OCI-LY1 (cell line): Measurements from ENCODE around the gene IGLL5.
"Not testable (repeated sequence)": the region's sequence is repeated elsewhere in the genome, so short reads cannot be mapped to it uniquely, and the experiment has no call there.

ENCODE experiments used
- H2AFZ ChIP-seq: fragments of 200-600 bp; sonication (generic), shearing (Covaris generic); 2 replicates; pipeline ENCODE4 v1.6.0; 2014; ENCODE audit warnings: antibody characterized with exemption, mild to moderate bottlenecking, low read length
- H3F3A ChIP-seq: fragments of 200-600 bp; sonication (generic), shearing (Covaris generic); 2 replicates; pipeline ENCODE4 v1.6.0; 2014; ENCODE audit warnings: mild to moderate bottlenecking, antibody characterized with exemption, low read length, moderate library complexity; ENCODE audit not compliant: insufficient read depth
- H3K27ac ChIP-seq: fragments of 200-600 bp; sonication (generic); 2 replicates; pipeline ENCODE4 v1.5.1; 2014; ENCODE audit warnings: low read length, mixed run types, mild to moderate bottlenecking, low read depth; ENCODE audit not compliant: poor library complexity, severe bottlenecking
- H3K27me3 ChIP-seq: fragments of 200-600 bp; sonication (generic); 2 replicates; pipeline ENCODE4 v1.6.0; 2014; ENCODE audit warnings: antibody characterized with exemption, mild to moderate bottlenecking, low read length, moderate library complexity; ENCODE audit not compliant: insufficient read depth
- H3K36me3 ChIP-seq: fragments of 200-600 bp; sonication (generic); 2 replicates; pipeline ENCODE4 v1.6.1; 2014; ENCODE audit warnings: mild to moderate bottlenecking, antibody characterized with exemption, low read length, moderate library complexity, mixed read lengths; ENCODE audit not compliant: insufficient read depth
- H3K4me1 ChIP-seq: fragments of 200-600 bp; sonication (generic); 2 replicates; pipeline ENCODE4 v1.5.1; 2014; ENCODE audit warnings: mild to moderate bottlenecking, low read length, moderate library complexity; ENCODE audit not compliant: insufficient read depth, severe bottlenecking
- H3K4me2 ChIP-seq: fragments of 200-600 bp; sonication (generic), shearing (Covaris generic); 2 replicates; pipeline ENCODE4 v1.6.1; 2014; ENCODE audit warnings: low read length
- H3K4me3 ChIP-seq: fragments of 200-600 bp; sonication (generic); 2 replicates; pipeline ENCODE4 v1.5.1; 2014; ENCODE audit warnings: low read length, low read depth, mild to moderate bottlenecking, mixed read lengths; ENCODE audit not compliant: poor library complexity, severe bottlenecking
- H3K79me2 ChIP-seq: fragments of 200-600 bp; shearing (Covaris generic); 2 replicates; pipeline ENCODE4 v1.6.1; 2016; ENCODE audit warnings: mixed run types, low read length, mixed read lengths; ENCODE audit not compliant: insufficient read depth
- H3K9ac ChIP-seq: fragments of 200-600 bp; sonication (generic), shearing (Covaris generic); 2 replicates; pipeline ENCODE4 v1.6.1; 2014; ENCODE audit warnings: mild to moderate bottlenecking, low read length, mixed read lengths
- H3K9me2 ChIP-seq: fragments of 200-600 bp; sonication (generic), shearing (Covaris generic); 2 replicates; pipeline ENCODE4 v1.6.1; 2014; ENCODE audit warnings: low read depth, mild to moderate bottlenecking, low read length, mixed read lengths
- H3K9me3 ChIP-seq: fragments of 200-600 bp; shearing (Covaris generic); 2 replicates; pipeline ENCODE4 v1.6.1; 2014; ENCODE audit warnings: low read length, mixed read lengths
- H4K20me1 ChIP-seq: fragments of 200-600 bp; sonication (generic), shearing (Covaris generic); 2 replicates; pipeline ENCODE4 v1.6.0; 2016; ENCODE audit warnings: mild to moderate bottlenecking, low read length; ENCODE audit not compliant: insufficient read depth
- EZH2 ChIP-seq: fragments of 200-600 bp; sonication (generic), shearing (Covaris generic); IDR thresholded peaks from 2 replicates; pipeline ENCODE4 v1.8.0; 2017; ENCODE audit warnings: borderline replicate concordance, mixed run types, mild to moderate bottlenecking, antibody characterized with exemption, low read length, moderate library complexity, mixed read lengths
- TF ChIP-seq, protein P1 (sequence below): fragments of 200-600 bp; sonication (generic), shearing (Covaris generic); IDR thresholded peaks from 2 replicates; pipeline ENCODE4 v1.5.1; 2017; ENCODE audit warnings: mild to moderate bottlenecking, antibody characterized with exemption, low read length, moderate library complexity, mixed read lengths

IGLL5 gene

DNA sequence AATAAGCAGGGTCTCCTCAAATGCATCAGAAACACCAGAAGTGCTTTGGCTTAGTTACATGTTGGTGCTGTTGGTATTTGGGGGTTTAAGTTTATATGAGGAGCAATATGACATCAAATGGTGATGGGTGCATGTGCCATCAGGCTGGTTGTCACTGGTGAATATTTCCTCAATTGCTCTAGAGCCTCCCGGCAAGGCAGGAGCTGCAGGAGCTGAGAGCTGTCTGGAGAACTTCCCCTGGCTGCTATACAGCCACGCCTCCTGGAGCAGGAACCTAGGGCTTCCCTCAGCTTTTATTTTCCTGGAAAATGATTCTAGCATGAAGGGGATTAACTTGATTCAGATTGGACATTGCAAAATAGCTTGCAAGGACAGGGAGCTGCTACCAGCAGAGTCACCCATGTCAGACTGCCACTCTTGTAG lies 15.8 kb downstream of the IGLL5 start:
- no peaks in the 10 kb centered on the region for H3K9me3 ChIP-seq
- no peak for TF ChIP-seq EZH2
- TF ChIP-seq, protein P1, sequence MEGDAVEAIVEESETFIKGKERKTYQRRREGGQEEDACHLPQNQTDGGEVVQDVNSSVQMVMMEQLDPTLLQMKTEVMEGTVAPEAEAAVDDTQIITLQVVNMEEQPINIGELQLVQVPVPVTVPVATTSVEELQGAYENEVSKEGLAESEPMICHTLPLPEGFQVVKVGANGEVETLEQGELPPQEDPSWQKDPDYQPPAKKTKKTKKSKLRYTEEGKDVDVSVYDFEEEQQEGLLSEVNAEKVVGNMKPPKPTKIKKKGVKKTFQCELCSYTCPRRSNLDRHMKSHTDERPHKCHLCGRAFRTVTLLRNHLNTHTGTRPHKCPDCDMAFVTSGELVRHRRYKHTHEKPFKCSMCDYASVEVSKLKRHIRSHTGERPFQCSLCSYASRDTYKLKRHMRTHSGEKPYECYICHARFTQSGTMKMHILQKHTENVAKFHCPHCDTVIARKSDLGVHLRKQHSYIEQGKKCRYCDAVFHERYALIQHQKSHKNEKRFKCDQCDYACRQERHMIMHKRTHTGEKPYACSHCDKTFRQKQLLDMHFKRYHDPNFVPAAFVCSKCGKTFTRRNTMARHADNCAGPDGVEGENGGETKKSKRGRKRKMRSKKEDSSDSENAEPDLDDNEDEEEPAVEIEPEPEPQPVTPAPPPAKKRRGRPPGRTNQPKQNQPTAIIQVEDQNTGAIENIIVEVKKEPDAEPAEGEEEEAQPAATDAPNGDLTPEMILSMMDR: no peak
- no peaks in the 10 kb centered on the region for H4K20me1 ChIP-seq
- H3K27ac ChIP-seq: peak overlapping the region; percentile 98
- peak overlapping the region; percentile 67 for H3K4me2 ChIP-seq
- 0 out of 2 replicates have a peak, but pooled peaks cover 6% of the 10 kb centered on the region for H3F3A ChIP-seq
- no peaks in the 10 kb centered on the region for H3K9me2 ChIP-seq
- peak overlapping the region; percentile 73 for H3K9ac ChIP-seq
- no peak overlapping the region for H3K4me3 ChIP-seq
- peaks cover 85% of the 10 kb centered on the region for H3K4me1 ChIP-seq
- H2AFZ ChIP-seq: no peak overlapping the region
- H3K79me2 ChIP-seq: no peaks in the 10 kb centered on the region
- H3K27me3 ChIP-seq: no peaks in the 10 kb centered on the region
- peaks cover 17% of the 10 kb centered on the region; the same call in 1 of the 2 replicates for H3K36me3 ChIP-seq

DNA sequence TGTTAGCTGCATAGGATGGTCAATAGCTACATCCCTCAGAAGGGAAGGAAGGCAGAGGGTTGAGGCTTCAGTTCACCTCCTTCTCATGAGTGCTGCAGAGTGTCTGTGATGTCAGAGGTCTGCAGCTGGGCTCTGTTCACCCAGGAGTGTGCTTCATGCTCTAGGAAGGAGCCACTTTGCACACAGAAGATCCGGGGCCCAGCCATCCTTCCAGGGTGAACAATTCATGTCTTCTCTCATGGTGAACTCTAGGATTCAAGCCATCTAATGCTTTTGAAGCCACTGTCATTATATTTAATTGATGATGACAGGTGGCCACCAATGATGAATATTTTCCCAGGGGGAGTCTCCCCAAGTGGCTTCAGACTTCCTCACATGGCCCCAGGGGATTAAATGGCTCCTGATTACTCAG lies 16.2 kb downstream of the IGLL5 start:
- peaks cover 16% of the 10 kb centered on the region; the same call in 1 of the 2 replicates for H3K36me3 ChIP-seq
- H3K4me2 ChIP-seq: peak overlapping the region; percentile 67
- peak overlapping the region; percentile 98 for H3K27ac ChIP-seq
- peaks cover 85% of the 10 kb centered on the region for H3K4me1 ChIP-seq
- H3F3A ChIP-seq, H3K9me2 ChIP-seq, H3K9me3 ChIP-seq, H4K20me1 ChIP-seq, H3K27me3 ChIP-seq, H3K79me2 ChIP-seq, H2AFZ ChIP-seq: not testable (repeated sequence)
- H3K4me3 ChIP-seq: peak overlapping the region; percentile 56
- peak overlapping the region; percentile 73 for H3K9ac ChIP-seq

DNA sequence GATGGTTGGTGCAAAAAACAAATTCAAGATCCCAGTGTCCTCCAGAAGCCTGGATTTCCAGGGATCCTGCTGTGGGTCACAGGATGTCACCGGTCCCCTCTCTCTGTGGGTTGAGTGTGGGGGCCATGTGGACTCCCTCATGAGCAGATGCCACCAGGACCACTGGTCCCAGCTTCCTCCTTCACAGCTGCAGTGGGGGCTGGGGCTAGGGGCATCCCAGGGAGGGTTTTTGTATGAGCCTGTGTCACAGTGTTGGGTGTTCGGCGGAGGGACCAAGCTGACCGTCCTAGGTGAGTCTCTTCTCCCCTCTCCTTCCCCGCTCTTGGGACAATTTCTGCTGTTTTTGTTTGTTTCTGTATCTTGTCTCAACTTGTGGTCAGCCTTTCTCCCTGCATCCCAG lies 17.1 kb downstream of the IGLL5 start:
- H3K4me2 ChIP-seq: peak overlapping the region; percentile 67
- not testable (repeated sequence) for H2AFZ ChIP-seq, H3F3A ChIP-seq, H3K9me2 ChIP-seq, H4K20me1 ChIP-seq, H3K9me3 ChIP-seq, H3K27me3 ChIP-seq, H3K79me2 ChIP-seq
- H3K4me1 ChIP-seq: peaks cover 85% of the 10 kb centered on the region
- peak overlapping the region; percentile 56 for H3K4me3 ChIP-seq
- H3K36me3 ChIP-seq: peaks cover 11% of the 10 kb centered on the region; the same call in 1 of the 2 replicates
- H3K9ac ChIP-seq: peak overlapping the region; percentile 73
- H3K27ac ChIP-seq: peak overlapping the region; percentile 98

DNA sequence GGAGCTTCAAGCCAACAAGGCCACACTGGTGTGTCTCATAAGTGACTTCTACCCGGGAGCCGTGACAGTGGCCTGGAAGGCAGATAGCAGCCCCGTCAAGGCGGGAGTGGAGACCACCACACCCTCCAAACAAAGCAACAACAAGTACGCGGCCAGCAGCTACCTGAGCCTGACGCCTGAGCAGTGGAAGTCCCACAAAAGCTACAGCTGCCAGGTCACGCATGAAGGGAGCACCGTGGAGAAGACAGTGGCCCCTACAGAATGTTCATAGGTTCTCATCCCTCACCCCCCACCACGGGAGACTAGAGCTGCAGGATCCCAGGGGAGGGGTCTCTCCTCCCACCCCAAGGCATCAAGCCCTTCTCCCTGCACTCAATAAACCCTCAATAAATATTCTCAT lies 18.8 kb downstream of the IGLL5 start:
- Histone ChIP-seq H3K4me2 (0 out of 2 replicates have a peak overlapping the region, but pooled peaks have one; percentile 0), H3K27ac (peak overlapping the region; percentile 99), H3K9ac (peak overlapping the region; percentile 40; the same call in 1 of the 2 replicates), H3K4me1 (peaks cover 88% of the 10 kb centered on the region)
- not testable (repeated sequence) for H3K36me3 ChIP-seq, H3K27me3 ChIP-seq, H3K79me2 ChIP-seq, H3K4me3 ChIP-seq, H2AFZ ChIP-seq, H4K20me1 ChIP-seq, H3F3A ChIP-seq, H3K9me3 ChIP-seq, H3K9me2 ChIP-seq
